GM20000 (cell line): Measurements from ENCODE around the gene FAM151A.

Experiments
- DNase-seq: peaks from one replicate; pipeline ENCODE4 v3.0.0; 2012; ENCODE audit warnings: low spot score
- CTCF ChIP-seq: IDR thresholded peaks from 2 replicates; pipeline ENCODE4 v1.5.1; 2012; ENCODE audit warnings: mild to moderate bottlenecking, control low read depth; ENCODE audit errors: extremely low read depth, missing control alignments

The FAM151A gene

GRCh38 chr1:54606096-54606989 lies 17.0 kb downstream of the FAM151A start:
- TF ChIP-seq CTCF: no peak
- DNase-seq: no peak

GRCh38 chr1:54604572-54605370 lies 18.6 kb downstream of the FAM151A start:
- no peak for DNase-seq
- no peak for TF ChIP-seq CTCF

GRCh38 chr1:54604051-54604450 lies 19.3 kb downstream of the FAM151A start:
- TF ChIP-seq CTCF: no peak
- DNase-seq: no peak

GRCh38 chr1:54603241-54603640 lies 20.1 kb downstream of the FAM151A start:
- TF ChIP-seq CTCF: no peak
- DNase-seq: no peak

- DNase-seq: no peak
- no peak for TF ChIP-seq CTCF
Measured at GRCh38 chr1:54602554-54602953, 20.8 kb downstream of the FAM151A start.

GRCh38 chr1:54601730-54602129 lies 21.6 kb downstream of the FAM151A start:
- DNase-seq: no peak
- no peak for TF ChIP-seq CTCF
